GM18867 (cell line): ENCODE results near the gene NUCB1.
"Not testable (repeated sequence)": the region's sequence is repeated elsewhere in the genome, so short reads cannot be mapped to it uniquely, and the experiment has no call there.

ENCODE experiments used
- ATAC-seq: cut with Tn5 transposase; IDR thresholded peaks from one replicate; pipeline ENCODE4 v1.9.1; 2021; ENCODE audit warnings: mild to moderate bottlenecking, moderate library complexity; ENCODE audit not compliant: unreplicated experiment

The NUCB1 gene

GRCh38 chr19:48874303-48875135, 25.6 kb upstream of the NUCB1 start:
- ATAC-seq: no peak

DNA sequence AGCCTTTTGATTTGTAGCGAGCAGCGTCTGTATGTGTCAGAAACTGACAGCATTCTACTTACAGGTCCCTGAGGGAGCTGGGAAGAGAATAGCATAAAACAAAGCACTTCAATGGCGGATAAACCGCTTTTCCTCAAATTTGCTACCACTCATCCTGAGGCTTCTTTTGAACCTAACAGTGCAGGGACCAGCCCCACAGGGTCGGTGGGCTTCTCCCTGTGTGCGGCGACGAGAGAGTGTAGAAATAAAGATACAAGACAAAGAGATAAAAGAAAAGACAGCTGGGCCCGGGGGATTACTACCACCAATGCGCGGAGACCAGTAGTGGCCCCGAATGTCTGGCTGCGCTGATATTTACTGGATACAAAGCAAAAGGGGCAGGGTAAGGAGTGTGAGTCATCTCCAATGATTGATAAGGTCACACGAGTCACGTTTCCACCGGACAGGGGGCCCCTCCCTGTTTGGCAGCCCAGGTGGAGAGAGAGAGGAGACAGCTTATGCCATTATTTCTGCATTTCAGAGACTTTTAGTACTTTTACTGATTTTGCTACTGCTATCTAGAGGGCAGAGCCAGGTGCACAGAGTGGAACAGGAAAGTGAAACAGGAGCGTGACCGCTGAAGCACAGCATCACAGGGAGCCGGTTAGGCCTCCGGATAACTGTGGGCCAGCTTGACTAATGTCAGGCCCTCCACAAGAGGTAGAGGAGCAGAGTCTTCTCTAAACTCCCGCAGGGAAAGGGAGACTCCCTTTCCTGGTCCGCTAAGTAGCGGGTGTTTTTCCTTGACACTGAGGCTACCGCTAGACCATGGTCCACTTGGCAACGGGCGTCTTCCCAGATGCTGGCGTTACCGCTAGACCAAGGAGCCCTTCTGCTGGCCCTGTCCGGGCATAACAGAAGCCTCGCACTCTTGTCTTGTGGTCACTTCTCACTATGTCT, 23.8 kb upstream of the NUCB1 start:
- ATAC-seq: not testable (repeated sequence)

DNA sequence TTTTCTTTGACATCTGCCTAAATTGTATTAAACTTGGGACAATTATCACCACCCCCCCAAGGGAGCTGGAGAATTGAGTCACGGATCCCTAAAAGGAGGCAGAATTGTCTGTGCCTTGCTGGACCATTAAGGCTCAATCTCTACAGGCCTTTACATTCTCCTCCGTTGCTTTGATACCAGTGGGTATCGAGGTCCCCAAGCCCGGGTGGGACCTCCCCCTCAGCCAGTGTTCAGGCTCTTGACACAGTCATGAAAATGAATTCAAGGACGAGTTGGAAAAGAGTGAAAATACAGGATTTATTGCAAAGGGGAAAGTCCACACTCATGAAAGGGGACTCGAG, 22.3 kb upstream of the NUCB1 start:
- ATAC-seq: no peak

GRCh38 chr19:48878196-48879024, 21.7 kb upstream of the NUCB1 start:
- ATAC-seq: no peak

- ATAC-seq: no peak
Measured at GRCh38 chr19:48879025-48879637, 21.0 kb upstream of the NUCB1 start.

DNA sequence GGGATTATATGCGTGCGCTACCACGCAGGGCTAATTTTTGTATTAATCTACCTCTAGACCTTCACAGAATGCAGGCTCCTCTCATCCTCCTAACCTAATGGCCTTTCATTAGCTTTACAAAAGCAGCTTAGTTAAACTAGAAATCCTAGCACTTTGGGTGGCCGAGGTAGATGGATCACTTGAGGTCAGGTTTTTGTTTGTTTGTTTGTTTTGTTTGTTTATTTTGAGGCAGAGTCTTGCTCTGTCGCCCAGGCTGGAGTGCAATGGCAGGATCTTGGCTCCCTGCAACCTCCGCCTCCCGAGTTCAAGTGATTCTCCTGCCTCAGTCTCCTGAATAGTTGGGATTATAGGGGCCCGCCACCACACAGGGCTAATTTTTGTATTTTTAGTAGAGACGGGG, 20.4 kb upstream of the NUCB1 start:
- ATAC-seq: not testable (repeated sequence)

DNA sequence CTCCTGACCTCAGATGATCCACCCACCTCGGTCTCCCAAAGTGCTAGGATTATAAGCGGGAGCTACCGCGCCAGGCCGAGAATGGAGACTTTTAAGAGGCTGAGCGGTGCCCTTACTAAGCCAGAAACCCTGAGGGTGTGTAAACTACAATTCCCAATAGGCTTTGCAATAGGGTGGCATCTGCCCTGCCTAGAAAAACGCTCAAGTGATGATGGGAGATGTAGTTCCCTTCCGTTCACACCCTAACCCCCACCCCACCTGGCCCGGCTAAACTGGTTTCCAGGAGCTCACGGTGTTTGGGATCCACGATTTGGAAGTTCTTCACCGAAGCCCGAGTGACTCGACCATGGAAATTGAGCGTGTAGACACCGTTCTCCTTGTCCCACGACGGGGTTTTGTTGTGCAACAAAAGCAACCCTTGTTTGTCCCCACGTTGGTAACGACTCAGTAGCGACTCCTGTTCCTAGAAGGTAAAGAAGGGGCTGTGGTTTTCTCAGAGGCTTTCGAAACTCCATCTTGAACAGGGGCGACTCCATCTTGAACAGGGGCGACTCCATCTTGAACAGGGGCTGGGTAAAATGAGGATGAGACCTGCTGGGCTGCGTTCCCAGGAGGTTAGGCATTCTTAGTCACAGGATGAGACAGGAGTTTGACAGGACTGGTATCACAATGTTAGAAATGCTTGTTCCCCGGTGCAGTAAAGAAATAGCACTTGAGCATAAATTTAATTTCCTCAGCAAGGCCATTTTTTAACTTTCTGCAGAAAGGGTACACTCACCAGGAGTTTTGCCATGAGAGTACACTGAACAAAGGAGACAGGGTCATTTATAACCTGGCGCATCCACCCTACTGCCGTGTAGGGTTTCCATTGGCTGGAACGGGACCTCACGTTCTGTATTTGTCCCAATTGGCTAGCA, 18.1 kb upstream of the NUCB1 start:
- ATAC-seq: no peak

DNA sequence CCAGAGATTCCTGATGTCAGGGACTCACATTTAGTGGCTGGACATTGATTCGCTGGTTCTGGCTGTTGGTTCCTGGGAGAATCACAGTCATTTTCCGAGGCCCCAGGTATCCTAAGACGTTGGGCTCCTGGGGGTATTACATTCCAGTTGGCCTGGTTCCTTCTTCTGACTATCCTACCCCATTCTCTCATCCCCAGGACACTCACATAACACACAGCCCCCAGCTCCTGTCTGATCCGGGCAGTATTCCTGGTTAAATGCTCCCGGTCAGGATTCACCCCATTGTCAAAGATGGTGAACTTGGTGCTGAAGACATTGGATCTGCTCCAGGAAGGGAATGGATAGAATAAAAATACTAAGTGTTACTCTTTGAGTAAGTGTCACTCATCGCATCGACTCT, 16.4 kb upstream of the NUCB1 start:
- no peak for ATAC-seq

- no peak for ATAC-seq
Measured at GRCh38 chr19:48887861-48888612, 12.1 kb upstream of the NUCB1 start.

GRCh38 chr19:48889496-48889895, 10.6 kb upstream of the NUCB1 start:
- ATAC-seq: not testable (repeated sequence)

GRCh38 chr19:48890551-48890950, 9.6 kb upstream of the NUCB1 start:
- no peak for ATAC-seq

DNA sequence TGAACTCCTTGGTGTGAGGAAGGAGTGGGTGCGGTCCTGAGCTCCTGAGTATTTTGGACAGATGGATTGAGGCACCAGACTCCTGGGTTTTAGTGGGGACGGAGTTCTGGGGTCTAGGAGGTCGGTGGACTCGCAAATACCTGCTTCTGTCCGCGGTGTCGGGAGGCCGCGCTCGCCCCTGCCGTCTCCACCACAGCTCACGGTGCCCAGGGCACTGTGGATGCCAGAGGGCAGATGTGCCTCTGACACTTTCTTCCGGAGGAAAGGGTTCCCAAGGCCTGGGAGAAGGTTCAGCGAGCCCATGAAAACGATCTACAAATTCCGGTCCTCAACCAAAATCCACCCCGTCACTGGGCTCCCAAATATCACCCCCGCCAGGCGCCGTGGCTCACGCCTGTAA, 4.9 kb upstream of the NUCB1 start:
- no peak for ATAC-seq

- ATAC-seq: no peak
Measured at GRCh38 chr19:48896191-48896720, 3.9 kb upstream of the NUCB1 start.

DNA sequence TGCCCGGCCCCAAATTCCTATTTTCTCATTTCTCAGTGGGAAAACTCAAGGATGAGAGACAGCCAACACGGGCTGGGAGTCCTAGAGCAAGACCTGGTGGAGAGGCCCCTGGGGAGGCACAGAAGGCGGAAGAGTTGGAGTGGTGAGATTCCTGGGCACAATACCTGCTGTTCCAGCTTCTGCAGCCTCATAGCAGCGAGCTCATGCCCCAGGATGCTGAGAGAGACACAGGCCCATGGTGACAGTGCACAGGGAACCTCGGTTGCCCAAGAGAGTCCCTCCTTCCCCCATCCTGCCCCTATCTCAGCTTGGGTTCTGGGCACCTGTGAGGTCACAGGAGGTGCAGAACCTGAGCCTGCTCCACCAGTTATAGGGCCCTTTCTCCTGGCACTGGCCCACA, 2.9 kb upstream of the NUCB1 start:
- no peak for ATAC-seq

DNA sequence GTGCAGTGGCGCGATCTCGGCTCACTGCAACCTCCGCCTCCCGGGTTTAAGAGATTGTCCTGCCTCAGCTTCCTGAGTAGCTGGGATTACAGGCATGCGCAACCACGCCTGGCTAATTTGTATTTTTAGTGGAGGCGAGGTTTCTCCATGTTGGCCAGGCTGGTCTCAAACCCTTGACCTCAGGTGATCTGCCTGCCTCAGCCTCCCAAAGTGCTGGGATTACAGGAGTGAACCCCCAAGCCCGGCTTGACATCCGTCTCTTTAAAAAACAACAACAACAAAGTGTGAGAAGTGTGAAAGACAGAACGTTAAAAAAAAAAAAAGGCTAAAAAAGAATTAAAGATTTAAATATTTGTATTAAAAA, 744 bp upstream of the NUCB1 start:
- ATAC-seq: not testable (repeated sequence)

- no peak for ATAC-seq
Measured at GRCh38 chr19:48900477-48901406, 630 bp downstream of the NUCB1 start.

- ATAC-seq: not testable (repeated sequence)
Measured at GRCh38 chr19:48902291-48902690, 2.2 kb downstream of the NUCB1 start.

DNA sequence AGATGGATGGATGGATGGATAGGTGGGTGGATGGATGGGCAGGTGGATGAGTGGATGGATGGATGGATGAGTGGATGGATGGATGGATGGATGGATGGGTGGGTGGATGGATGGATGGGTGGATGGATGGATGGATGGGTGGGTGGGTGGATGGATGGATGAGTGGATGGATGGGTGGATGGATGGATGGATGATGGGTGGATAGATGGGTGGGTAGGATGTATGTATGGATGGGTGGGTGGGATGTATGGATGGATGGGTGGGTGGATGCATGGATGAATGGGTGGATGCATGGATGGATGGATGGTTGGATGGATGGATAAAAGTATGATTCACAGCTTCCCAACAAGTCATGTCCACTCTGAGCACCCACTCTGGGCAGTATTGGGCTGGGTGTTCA, 3.7 kb downstream of the NUCB1 start:
- not testable (repeated sequence) for ATAC-seq
